Mucosa of stomach (tissue), 1 donor: ENCODE data around the gene ZNF516.

Source experiments
- H3K27me3 ChIP-seq: one replicate; pipeline ENCODE4 v1.7.0; 2013; ENCODE audit warnings: mild to moderate bottlenecking, low read length; ENCODE audit not compliant: control insufficient read depth, insufficient read depth
- H3K36me3 ChIP-seq: one replicate; pipeline ENCODE4 v1.7.0; 2013; ENCODE audit warnings: low read length; ENCODE audit not compliant: control insufficient read depth, insufficient read depth
- H3K4me1 ChIP-seq: one replicate; pipeline ENCODE4 v1.7.0; 2013; ENCODE audit warnings: mild to moderate bottlenecking, low read length; ENCODE audit not compliant: control insufficient read depth, insufficient read depth
- H3K4me3 ChIP-seq: one replicate; pipeline ENCODE4 v1.7.0; 2013; ENCODE audit warnings: low read length
- H3K9ac ChIP-seq: one replicate; pipeline ENCODE4 v1.7.0; 2013; ENCODE audit warnings: mild to moderate bottlenecking, low read length, moderate library complexity
- H3K9me3 ChIP-seq: one replicate; pipeline ENCODE4 v1.7.0; 2013; ENCODE audit warnings: mild to moderate bottlenecking, low read length, moderate library complexity; ENCODE audit not compliant: control insufficient read depth
- donor health status: Pancreatic carcinoma.

ZNF516 gene

GRCh38 chr18:76454418-76454817, 40.6 kb downstream of the ZNF516 start:
- Histone ChIP-seq H3K4me3 (no peak overlapping the region), H3K36me3 (no peaks in the 10 kb centered on the region), H3K9ac (no peak overlapping the region), H3K27me3 (no peaks in the 10 kb centered on the region), H3K9me3 (no peaks in the 10 kb centered on the region), H3K4me1 (peaks cover 12% of the 10 kb centered on the region)

- H3K36me3 ChIP-seq: no peaks in the 10 kb centered on the region
- no peaks in the 10 kb centered on the region for H3K27me3 ChIP-seq
- peaks cover 7% of the 10 kb centered on the region for H3K4me1 ChIP-seq
- no peaks in the 10 kb centered on the region for H3K9me3 ChIP-seq
- no peak overlapping the region for H3K4me3 ChIP-seq
- H3K9ac ChIP-seq: no peak overlapping the region
These were observed 41.1 kb downstream of the ZNF516 start for GRCh38 chr18:76453932-76454331.

- Histone ChIP-seq H3K4me1 (peaks cover 10% of the 10 kb centered on the region), H3K9me3 (no peaks in the 10 kb centered on the region), H3K36me3 (no peaks in the 10 kb centered on the region), H3K4me3 (no peak overlapping the region), H3K27me3 (no peaks in the 10 kb centered on the region), H3K9ac (no peak overlapping the region)
These were observed 41.9 kb downstream of the ZNF516 start for GRCh38 chr18:76453057-76453561.

GRCh38 chr18:76452357-76452756, 42.7 kb downstream of the ZNF516 start:
- H3K9ac ChIP-seq: no peak overlapping the region
- H3K9me3 ChIP-seq: no peaks in the 10 kb centered on the region
- no peaks in the 10 kb centered on the region for H3K27me3 ChIP-seq
- peaks cover 11% of the 10 kb centered on the region for H3K4me1 ChIP-seq
- no peaks in the 10 kb centered on the region for H3K36me3 ChIP-seq
- H3K4me3 ChIP-seq: no peak overlapping the region

- H3K27me3 ChIP-seq: no peaks in the 10 kb centered on the region
- no peaks in the 10 kb centered on the region for H3K36me3 ChIP-seq
- peak overlapping the region; percentile 70 for H3K9ac ChIP-seq
- no peaks in the 10 kb centered on the region for H3K9me3 ChIP-seq
- peak overlapping the region; percentile 48 for H3K4me3 ChIP-seq
- peaks cover 11% of the 10 kb centered on the region for H3K4me1 ChIP-seq
These were observed 43.4 kb downstream of the ZNF516 start for GRCh38 chr18:76451396-76452331.

- Histone ChIP-seq H3K27me3 (no peaks in the 10 kb centered on the region), H3K4me1 (peaks cover 16% of the 10 kb centered on the region), H3K9me3 (no peaks in the 10 kb centered on the region), H3K36me3 (no peaks in the 10 kb centered on the region), H3K9ac (peak overlapping the region; percentile 70), H3K4me3 (peak overlapping the region; percentile 48)
These were observed 44.3 kb downstream of the ZNF516 start for GRCh38 chr18:76450452-76451395.

- no peaks in the 10 kb centered on the region for H3K27me3 ChIP-seq
- H3K36me3 ChIP-seq: no peaks in the 10 kb centered on the region
- peaks cover 16% of the 10 kb centered on the region for H3K4me1 ChIP-seq
- no peak overlapping the region for H3K9ac ChIP-seq
- H3K9me3 ChIP-seq: no peaks in the 10 kb centered on the region
- no peak overlapping the region for H3K4me3 ChIP-seq
These were observed 46.0 kb downstream of the ZNF516 start for GRCh38 chr18:76449111-76449453.

GRCh38 chr18:76448256-76449110, 46.6 kb downstream of the ZNF516 start:
- Histone ChIP-seq H3K9me3 (no peaks in the 10 kb centered on the region), H3K4me1 (peaks cover 16% of the 10 kb centered on the region), H3K27me3 (no peaks in the 10 kb centered on the region), H3K4me3 (no peak overlapping the region), H3K36me3 (no peaks in the 10 kb centered on the region), H3K9ac (no peak overlapping the region)

- Histone ChIP-seq H3K9ac (no peak overlapping the region), H3K4me1 (peaks cover 16% of the 10 kb centered on the region), H3K36me3 (no peaks in the 10 kb centered on the region), H3K4me3 (no peak overlapping the region), H3K9me3 (no peaks in the 10 kb centered on the region), H3K27me3 (no peaks in the 10 kb centered on the region)
These were observed 47.7 kb downstream of the ZNF516 start for GRCh38 chr18:76447258-76447890.

GRCh38 chr18:76446321-76447257, 48.5 kb downstream of the ZNF516 start:
- no peak overlapping the region for H3K4me3 ChIP-seq
- H3K9me3 ChIP-seq: no peaks in the 10 kb centered on the region
- no peak overlapping the region for H3K9ac ChIP-seq
- peaks cover 10% of the 10 kb centered on the region for H3K4me1 ChIP-seq
- H3K36me3 ChIP-seq: no peaks in the 10 kb centered on the region
- H3K27me3 ChIP-seq: no peaks in the 10 kb centered on the region
